Astrocyte of the cerebellum (primary cell): Measurements from ENCODE around the gene SORCS2.

Experiments
- DNase-seq: peaks from one replicate; pipeline ENCODE4 v3.0.0-alpha.2; 2011; ENCODE audit warnings: low read depth
- H3K4me3 ChIP-seq: 2 replicates; pipeline ENCODE4 v1.5.1; 2011; ENCODE audit warnings: mild to moderate bottlenecking, low read depth, low read length, moderate library complexity
- in situ Hi-C: cut with HindIII; loops from 2 replicates; pipeline ENCODE4 v1.10.0; 2017; ENCODE audit warnings: low sequenced_read_pairs
- TF ChIP-seq, protein P1 (sequence below): IDR thresholded peaks from 2 replicates; pipeline ENCODE4 v1.5.1; 2012; ENCODE audit warnings: low read length, low read depth, moderate library complexity, mild to moderate bottlenecking; ENCODE audit errors: missing control alignments

The SORCS2 gene

DNA sequence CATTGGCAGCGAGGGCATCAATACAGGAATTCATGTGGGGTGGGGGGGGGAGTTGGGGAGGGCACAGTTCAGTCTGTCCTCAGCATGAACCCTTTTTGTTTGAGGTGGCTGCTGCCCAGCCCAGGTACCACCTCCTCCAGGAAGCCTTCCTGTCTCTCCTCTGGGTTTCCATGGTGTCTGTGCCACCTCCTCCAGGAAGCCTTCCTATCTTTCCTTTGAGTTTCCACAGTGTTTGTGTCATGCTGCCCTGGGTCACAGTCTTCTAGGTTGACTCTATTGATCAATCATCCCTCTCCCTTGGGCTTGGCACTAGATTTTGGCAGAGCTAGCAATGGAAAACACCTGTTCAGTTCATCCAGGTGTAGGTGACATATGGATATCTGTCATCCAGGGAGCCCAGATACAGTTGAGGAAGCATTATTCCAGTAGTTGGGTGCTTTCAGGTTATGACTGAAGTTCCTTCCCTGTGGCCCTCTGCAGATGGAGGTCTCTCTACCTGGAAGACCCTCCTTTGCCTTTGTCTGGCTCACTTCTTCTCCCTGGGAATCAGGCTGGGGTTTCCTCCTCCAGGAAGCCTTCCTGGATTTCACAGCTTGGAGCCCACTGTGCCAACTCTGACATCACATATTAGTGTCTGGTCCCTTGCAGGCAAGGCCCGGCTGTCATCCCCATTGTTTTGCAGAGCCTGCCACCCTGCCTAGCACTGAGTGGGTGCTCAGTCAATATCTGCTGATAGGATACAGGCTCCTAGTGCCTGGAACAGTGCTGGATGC is 96.6 kb downstream of the SORCS2 start:
- H3K4me3 ChIP-seq, result no peak overlapping the region
- in situ Hi-C loops, result loop anchor here (5.0 kb wide), 1 partner anchor 67 kb away; no protein-coding TSS in a partner anchor
- TF ChIP-seq, protein P1, sequence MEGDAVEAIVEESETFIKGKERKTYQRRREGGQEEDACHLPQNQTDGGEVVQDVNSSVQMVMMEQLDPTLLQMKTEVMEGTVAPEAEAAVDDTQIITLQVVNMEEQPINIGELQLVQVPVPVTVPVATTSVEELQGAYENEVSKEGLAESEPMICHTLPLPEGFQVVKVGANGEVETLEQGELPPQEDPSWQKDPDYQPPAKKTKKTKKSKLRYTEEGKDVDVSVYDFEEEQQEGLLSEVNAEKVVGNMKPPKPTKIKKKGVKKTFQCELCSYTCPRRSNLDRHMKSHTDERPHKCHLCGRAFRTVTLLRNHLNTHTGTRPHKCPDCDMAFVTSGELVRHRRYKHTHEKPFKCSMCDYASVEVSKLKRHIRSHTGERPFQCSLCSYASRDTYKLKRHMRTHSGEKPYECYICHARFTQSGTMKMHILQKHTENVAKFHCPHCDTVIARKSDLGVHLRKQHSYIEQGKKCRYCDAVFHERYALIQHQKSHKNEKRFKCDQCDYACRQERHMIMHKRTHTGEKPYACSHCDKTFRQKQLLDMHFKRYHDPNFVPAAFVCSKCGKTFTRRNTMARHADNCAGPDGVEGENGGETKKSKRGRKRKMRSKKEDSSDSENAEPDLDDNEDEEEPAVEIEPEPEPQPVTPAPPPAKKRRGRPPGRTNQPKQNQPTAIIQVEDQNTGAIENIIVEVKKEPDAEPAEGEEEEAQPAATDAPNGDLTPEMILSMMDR, result no peak
- no peak for DNase-seq

DNA sequence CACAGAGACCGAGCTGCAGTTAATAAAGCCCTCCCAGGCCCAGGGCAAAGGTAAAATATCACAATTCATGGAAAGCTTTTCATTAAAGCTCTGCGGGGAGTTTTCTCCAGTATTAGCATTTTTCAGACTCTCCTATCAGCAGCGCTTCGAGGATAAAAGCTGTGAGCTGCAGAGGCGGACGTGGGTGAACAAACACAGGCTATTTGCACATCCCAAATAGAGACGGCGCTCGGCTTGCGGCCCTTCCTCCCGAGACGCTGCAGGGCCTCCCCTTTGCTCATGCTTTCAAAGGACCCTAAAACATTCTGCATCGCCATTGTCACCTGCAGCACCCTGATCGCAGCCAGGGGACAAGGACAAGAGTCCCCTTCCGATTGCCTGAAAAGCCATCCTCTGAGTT is 97.3 kb downstream of the SORCS2 start:
- in situ Hi-C loops, result loop anchor here (5.0 kb wide), 1 partner anchor 67 kb away; no protein-coding TSS in a partner anchor
- no peak for DNase-seq
- no peak overlapping the region for H3K4me3 ChIP-seq
- TF ChIP-seq, protein P1, result no peak

DNA sequence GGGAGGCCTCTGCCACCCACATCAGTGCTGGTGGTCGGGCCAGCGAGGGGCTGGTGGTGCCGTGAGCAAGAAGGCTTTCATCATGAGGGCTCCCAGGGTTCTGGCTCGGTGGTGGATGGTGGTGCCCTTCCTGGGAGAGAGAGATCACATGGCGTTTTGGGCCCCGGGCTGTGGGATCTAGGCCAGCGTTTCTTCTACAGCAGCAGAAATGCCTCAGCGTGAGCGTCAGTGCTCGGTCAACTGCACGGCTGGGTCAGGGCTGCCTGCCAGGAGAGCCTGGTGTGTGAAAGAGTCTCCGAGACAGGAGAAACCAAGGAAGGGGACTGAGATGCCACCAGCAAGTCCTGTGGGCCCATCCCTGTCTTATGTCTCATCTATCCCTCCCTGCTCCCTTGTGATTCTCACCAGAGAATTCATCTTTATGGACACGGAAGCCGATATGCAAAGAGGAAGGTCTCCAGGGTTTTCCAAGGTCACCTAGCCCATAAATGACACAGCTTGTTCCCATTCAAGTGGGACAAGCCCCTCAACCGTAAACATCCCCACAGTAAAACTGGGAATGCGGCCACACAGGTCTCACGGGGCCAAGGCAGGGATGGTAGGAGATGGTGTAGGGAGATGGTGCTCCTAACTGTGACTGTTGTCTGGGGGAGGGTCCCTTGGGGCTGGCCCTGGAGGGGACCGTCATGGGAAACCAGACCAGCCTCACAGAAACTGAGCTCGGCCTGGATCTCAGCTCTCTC is 99.2 kb downstream of the SORCS2 start:
- H3K4me3 ChIP-seq, result no peak overlapping the region
- in situ Hi-C loops, result no loop called here
- TF ChIP-seq, protein P1, result no peak

DNA sequence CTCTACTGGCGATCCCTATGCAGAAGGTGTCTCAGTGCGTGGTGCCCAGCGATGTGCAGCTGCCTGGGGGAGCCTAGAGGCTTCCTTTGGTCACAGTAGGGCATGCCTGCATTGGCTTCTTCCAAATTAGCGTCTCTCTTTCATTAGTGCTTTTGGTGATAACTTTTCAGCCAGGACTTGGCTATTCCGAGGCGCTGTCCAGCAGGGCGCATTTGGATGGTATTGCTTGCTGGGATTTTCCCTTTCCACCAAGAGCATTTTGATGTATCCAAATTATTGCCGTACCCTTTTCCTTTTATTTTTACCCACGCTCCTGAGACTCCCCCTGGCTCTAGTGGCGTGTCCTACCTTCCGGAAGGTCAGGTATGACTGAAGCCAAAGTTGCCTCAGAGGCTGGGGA is 101.4 kb downstream of the SORCS2 start:
- H3K4me3 ChIP-seq, result no peak overlapping the region
- in situ Hi-C loops, result no loop called here
- DNase-seq, result no peak
- TF ChIP-seq, protein P1, result no peak

More for the DNA sequence above, 99.2 kb downstream of the SORCS2 start:
- no peak for DNase-seq

DNA sequence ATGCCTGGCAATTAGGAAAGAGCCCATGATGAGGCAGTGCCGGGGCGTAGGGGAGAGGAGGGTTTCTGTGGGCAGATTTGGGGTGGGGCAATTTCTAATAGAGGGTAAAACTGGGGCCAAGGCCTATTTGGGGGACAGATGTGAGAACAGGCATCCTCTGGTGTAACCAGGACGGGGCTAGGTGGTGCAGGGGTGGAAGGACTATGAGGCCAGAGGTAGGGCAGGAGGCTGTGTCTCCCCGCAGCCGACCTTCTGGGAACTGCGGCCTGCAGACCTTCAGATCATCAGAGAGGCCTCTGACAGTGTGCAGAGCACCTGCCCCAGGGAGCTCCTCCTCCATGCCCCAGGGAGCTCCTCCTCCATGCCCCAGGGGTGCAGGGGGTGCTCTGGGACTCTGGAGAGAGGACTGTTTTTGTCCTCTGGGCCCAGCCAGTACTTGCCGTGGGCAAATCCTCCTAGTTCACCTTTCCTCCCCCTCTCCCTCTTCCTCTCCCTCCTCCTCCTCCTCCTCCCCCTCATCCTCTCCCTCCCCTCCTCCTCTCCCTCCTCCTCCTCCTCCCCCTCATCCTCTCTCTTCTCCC is 101.9 kb downstream of the SORCS2 start:
- in situ Hi-C loops, result no loop called here

More for the DNA sequence above, 101.9 kb downstream of the SORCS2 start:
- no peak for DNase-seq
- H3K4me3 ChIP-seq, result no peak overlapping the region
- TF ChIP-seq, protein P1, result no peak
